DOHH2 (cell line): ENCODE results near the gene CMIP.

ENCODE experiments used
- H3F3A ChIP-seq: fragments of 200-600 bp; sonication (generic), shearing (Covaris generic); 2 replicates; pipeline ENCODE4 v1.6.0; 2016; ENCODE audit warnings: antibody characterized with exemption, mild to moderate bottlenecking; ENCODE audit not compliant: control insufficient read depth, insufficient read depth
- H3K27ac ChIP-seq: fragments of 200-600 bp; sonication (generic); 2 replicates; pipeline ENCODE4 v1.5.1; 2014; ENCODE audit warnings: low read depth, mild to moderate bottlenecking, low read length, moderate library complexity
- H3K27me3 ChIP-seq: fragments of 200-600 bp; sonication (generic); 2 replicates; pipeline ENCODE4 v1.6.1; 2014; ENCODE audit warnings: mild to moderate bottlenecking, low read length, mixed read lengths; ENCODE audit not compliant: control insufficient read depth
- H3K36me3 ChIP-seq: fragments of 200-600 bp; sonication (generic); 2 replicates; pipeline ENCODE4 v1.6.1; 2014; ENCODE audit warnings: mild to moderate bottlenecking, low read length, moderate library complexity, mixed read lengths; ENCODE audit not compliant: control insufficient read depth
- H3K4me1 ChIP-seq: fragments of 200-600 bp; sonication (generic); 2 replicates; pipeline ENCODE4 v1.6.1; 2014; ENCODE audit warnings: mild to moderate bottlenecking, low read length, mixed read lengths; ENCODE audit not compliant: control insufficient read depth
- H3K4me2 ChIP-seq: fragments of 200-600 bp; sonication (generic); 2 replicates; pipeline ENCODE4 v1.6.0; 2014; ENCODE audit warnings: mild to moderate bottlenecking, low read length, moderate library complexity
- H3K4me3 ChIP-seq: fragments of 200-600 bp; sonication (generic); 2 replicates; pipeline ENCODE4 v1.5.1; 2014; ENCODE audit warnings: mild to moderate bottlenecking, low read length, mixed read lengths
- H3K79me2 ChIP-seq: fragments of 200-600 bp; sonication (generic); 2 replicates; pipeline ENCODE4 v1.6.1; 2014; ENCODE audit warnings: mild to moderate bottlenecking, low read length, mixed read lengths; ENCODE audit not compliant: control insufficient read depth
- H3K9me2 ChIP-seq: fragments of 200-600 bp; sonication (generic); replicated peaks from 2 replicates; pipeline ENCODE4 v1.6.1; 2014; ENCODE audit warnings: mild to moderate bottlenecking, low read length, mixed read lengths; ENCODE audit not compliant: control insufficient read depth
- H3K9me3 ChIP-seq: fragments of 200-600 bp; sonication (generic); 2 replicates; pipeline ENCODE4 v1.6.1; 2014; ENCODE audit warnings: antibody characterized with exemption, low read length, mixed read lengths; ENCODE audit not compliant: control insufficient read depth, insufficient read depth
- H4K20me1 ChIP-seq: fragments of 200-600 bp; sonication (generic); 2 replicates; pipeline ENCODE4 v1.6.0; 2014; ENCODE audit warnings: low read depth, mild to moderate bottlenecking, antibody characterized with exemption, low read length, moderate library complexity; ENCODE audit not compliant: control insufficient read depth, insufficient read depth
- EZH2phosphoT487 ChIP-seq: fragments of 200-600 bp; sonication (generic); IDR thresholded peaks from 2 replicates; pipeline ENCODE4 v1.6.1; 2017; ENCODE audit warnings: borderline replicate concordance, mild to moderate bottlenecking, antibody characterized with exemption, low read length, moderate library complexity, mixed read lengths
- TF ChIP-seq, protein P1 (sequence below): fragments of 200-600 bp; sonication (generic); IDR thresholded peaks from one replicate; pipeline ENCODE4 v1.5.1; 2014; ENCODE audit warnings: antibody characterized with exemption, mild to moderate bottlenecking, low read depth, low read length; ENCODE audit not compliant: poor library complexity, severe bottlenecking

Gene CMIP

DNA sequence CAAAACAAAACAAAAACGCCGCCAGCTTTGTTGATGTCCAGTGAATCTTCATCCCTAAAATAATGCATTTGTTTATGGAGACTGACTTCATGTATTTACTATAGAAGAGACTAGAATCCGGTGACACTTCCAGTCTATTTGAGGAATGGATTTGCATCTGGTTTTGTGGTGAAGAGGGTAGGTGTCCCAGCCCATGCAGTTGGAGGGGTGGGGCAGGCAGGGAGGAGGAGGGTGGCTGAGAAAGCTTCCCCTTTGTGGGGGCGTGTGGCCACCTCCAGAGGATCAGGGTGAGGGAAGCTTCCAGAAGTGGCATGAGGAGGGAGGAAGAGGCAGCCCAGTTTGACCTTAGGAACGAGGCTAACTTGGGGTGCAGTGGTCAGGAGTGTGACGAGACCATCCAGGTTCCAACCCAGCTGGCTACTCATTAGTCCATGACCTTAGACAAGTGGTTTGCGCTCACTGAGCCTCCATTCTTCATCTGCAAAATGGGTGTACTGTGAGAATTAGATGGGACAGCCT is 69.5 kb downstream of the CMIP start:
- peaks cover 17% of the 10 kb centered on the region; the same call in 1 of the 2 replicates for H4K20me1 ChIP-seq
- no peaks in the 10 kb centered on the region for H3K9me2 ChIP-seq
- H3K4me1 ChIP-seq: peaks cover 18% of the 10 kb centered on the region
- H3K27ac ChIP-seq: no peak overlapping the region
- peaks cover 27% of the 10 kb centered on the region for H3K79me2 ChIP-seq
- no peaks in the 10 kb centered on the region for H3K36me3 ChIP-seq
- no peak overlapping the region for H3K4me3 ChIP-seq
- no peaks in the 10 kb centered on the region for H3K9me3 ChIP-seq
- no peaks in the 10 kb centered on the region for H3K27me3 ChIP-seq
- H3K4me2 ChIP-seq: peak overlapping the region; percentile 50
- TF ChIP-seq, protein P1, sequence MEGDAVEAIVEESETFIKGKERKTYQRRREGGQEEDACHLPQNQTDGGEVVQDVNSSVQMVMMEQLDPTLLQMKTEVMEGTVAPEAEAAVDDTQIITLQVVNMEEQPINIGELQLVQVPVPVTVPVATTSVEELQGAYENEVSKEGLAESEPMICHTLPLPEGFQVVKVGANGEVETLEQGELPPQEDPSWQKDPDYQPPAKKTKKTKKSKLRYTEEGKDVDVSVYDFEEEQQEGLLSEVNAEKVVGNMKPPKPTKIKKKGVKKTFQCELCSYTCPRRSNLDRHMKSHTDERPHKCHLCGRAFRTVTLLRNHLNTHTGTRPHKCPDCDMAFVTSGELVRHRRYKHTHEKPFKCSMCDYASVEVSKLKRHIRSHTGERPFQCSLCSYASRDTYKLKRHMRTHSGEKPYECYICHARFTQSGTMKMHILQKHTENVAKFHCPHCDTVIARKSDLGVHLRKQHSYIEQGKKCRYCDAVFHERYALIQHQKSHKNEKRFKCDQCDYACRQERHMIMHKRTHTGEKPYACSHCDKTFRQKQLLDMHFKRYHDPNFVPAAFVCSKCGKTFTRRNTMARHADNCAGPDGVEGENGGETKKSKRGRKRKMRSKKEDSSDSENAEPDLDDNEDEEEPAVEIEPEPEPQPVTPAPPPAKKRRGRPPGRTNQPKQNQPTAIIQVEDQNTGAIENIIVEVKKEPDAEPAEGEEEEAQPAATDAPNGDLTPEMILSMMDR: no peak
- TF ChIP-seq EZH2phosphoT487: no peak
- no peaks in the 10 kb centered on the region for H3F3A ChIP-seq

DNA sequence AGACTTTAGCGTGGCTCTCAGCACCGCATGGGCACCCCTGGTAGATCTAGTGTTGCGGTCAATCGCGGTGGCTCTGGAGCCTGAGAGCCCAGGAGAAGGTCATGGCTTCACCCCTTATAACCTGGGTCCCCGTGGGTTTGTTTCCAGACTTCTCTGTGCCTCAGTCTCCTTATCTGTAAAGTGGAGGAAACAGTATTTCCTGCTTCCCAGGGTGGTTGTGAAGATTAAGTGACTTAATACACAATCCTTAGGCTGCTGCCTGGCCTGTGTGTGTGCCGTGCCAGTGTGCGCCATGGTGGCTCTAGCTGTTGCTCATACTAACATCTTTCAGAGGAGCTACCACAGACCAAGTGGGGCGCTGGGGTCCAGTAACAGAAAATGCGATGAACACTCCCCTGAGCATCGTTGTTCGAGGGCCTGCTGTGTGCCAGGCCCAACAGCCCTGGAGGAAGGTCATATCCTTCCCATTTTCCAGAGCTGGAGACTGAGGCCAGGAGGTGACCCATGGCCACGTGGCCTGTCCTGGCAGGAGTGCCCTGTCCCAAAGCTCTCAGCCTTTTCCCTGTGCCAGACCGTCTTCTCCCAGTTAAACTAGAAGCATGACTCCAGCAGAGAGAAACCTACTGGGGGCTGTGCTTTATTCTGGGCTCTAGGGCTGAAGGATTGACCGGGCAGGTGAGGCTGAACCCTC is 70.1 kb downstream of the CMIP start:
- H3K27me3 ChIP-seq: no peaks in the 10 kb centered on the region
- TF ChIP-seq, protein P1: no peak
- TF ChIP-seq EZH2phosphoT487: no peak
- no peaks in the 10 kb centered on the region for H3K9me2 ChIP-seq
- H3K4me1 ChIP-seq: peaks cover 23% of the 10 kb centered on the region
- no peaks in the 10 kb centered on the region for H3K9me3 ChIP-seq
- H3K36me3 ChIP-seq: no peaks in the 10 kb centered on the region
- no peak overlapping the region for H3K27ac ChIP-seq
- peaks cover 21% of the 10 kb centered on the region; the same call in 1 of the 2 replicates for H4K20me1 ChIP-seq
- no peak overlapping the region for H3K4me2 ChIP-seq
- no peaks in the 10 kb centered on the region for H3F3A ChIP-seq
- peaks cover 30% of the 10 kb centered on the region for H3K79me2 ChIP-seq
- no peak overlapping the region for H3K4me3 ChIP-seq

DNA sequence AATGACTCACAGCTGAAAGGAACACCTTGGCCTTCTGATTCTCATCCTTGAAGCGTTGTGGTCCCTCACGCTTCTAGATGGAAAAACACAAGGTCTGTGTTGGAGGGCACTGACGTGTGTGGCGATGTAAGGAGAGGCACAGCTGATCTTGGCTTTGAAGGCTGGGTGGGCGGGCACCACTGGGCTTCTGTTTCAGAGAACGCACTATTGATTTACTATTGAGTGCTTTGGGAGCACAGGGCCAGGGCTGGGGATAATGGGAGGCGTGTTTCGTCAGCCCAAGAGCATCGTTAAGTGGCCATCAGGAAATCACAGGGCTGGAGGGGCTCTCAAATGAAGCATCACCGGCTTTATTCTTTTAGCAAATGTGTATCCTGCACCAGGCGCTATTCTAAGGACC is 70.7 kb downstream of the CMIP start:
- Histone ChIP-seq H3K27ac (no peak overlapping the region), H3F3A (no peaks in the 10 kb centered on the region), H3K36me3 (no peaks in the 10 kb centered on the region), H4K20me1 (peaks cover 21% of the 10 kb centered on the region; the same call in 1 of the 2 replicates), H3K27me3 (no peaks in the 10 kb centered on the region), H3K79me2 (peaks cover 30% of the 10 kb centered on the region), H3K9me2 (no peaks in the 10 kb centered on the region), H3K4me1 (peaks cover 29% of the 10 kb centered on the region), H3K4me2 (no peak overlapping the region), H3K9me3 (no peaks in the 10 kb centered on the region), H3K4me3 (no peak overlapping the region)
- TF ChIP-seq EZH2phosphoT487: no peak
- TF ChIP-seq, protein P1: no peak
